Aorta (tissue), 4 donors: Measurements from ENCODE around the gene NAP1L3. TPM values are rescaled to one million over a fixed set of nuclear protein-coding genes. Genes with fewer than 3 reads are reported as not detected.

Experiments
- polyA plus RNA-seq, 2 donors: library from polyadenylated mRNA; stranded (reverse); fragments of 200-250 nt; gene quantifications; one replicate each; pipeline ENCODE4 v1.2.3, GENCODE V29; 2013
- total RNA-seq, 2 donors: library from RNA; stranded (reverse); fragmentation: NEBNext Ultra II Directional; extraction: Animal tissue kit (Norgen Biotek cat#: 25700); gene quantifications; one replicate each; pipeline ENCODE4 v1.2.1, GENCODE V29; 2021
- donor health status: healthy with polysubstance abuse.
- donor health status: Bipolar disorder and iron deficiency.
- donor health status: DM: no; HTN: no; CAD: no.
- donor health status: DM: yes; HTN: yes; CAD: no.

The NAP1L3 gene
- total and polyA plus RNA-seq, 4 donors = 10.9 to 15.7 (median 12.9) TPM

Other genes starting within 250 kb of the NAP1L3 start
- gene FAM133A, start 628 bp upstream of the NAP1L3 start, total RNA-seq = under 1 TPM; 0.63 to 0.65 TPM
- 1 to 10 TPM in 1 of 2 donors, under 1 TPM in 1; 0.95 to 1.3 TPM for gene FAM133A, start 628 bp upstream of the NAP1L3 start, polyA plus RNA-seq